Left ventricle myocardium superior (tissue), 1 donor: ENCODE results near the gene SUMO4. TPM values are rescaled to one million over a fixed set of nuclear protein-coding genes. Genes with fewer than 3 reads are reported as not detected.

Source experiments
- ATAC-seq: fragments of 200-7000 bp; cut with Tn5 transposase; one replicate; pipeline ENCODE4 v1.9.1; 2020; ENCODE audit warnings: mild to moderate bottlenecking, moderate library complexity
- DNase-seq: peaks from one replicate; pipeline ENCODE4 v3.0.0-alpha.2; 2020
- intact Hi-C: fragments of 100-400 bp; cut with micrococcal nuclease; formaldehyde crosslinking; loops from one replicate; pipeline ENCODE4 v1.11.0; 2022
- long read RNA-seq: library from polyadenylated mRNA; unstranded; transcript quantifications from one replicate; pipeline ENCODE4 v2.0.0, GENCODE V29; 2021
- total RNA-seq: library from RNA; stranded (reverse); fragmentation: NEBNext Ultra II Directional; extraction: Animal tissue kit (Norgen Biotek cat#: 25700); gene quantifications from one replicate; pipeline ENCODE4 v1.2.1, GENCODE V29; 2021
- donor health status: DM: no; HTN: yes; CAD: no; lungs with severe emphysema.

The SUMO4 gene
- 0.32 TPM for total RNA-seq
- long read RNA-seq, result 0 reads

GRCh38 chr6:149400050-149400449 lies at the start of gene SUMO4:
Gene SUMO4 (plus strand): TSS chr6:149400262. CDS start chr6:149400392, 130 bp downstream.
- DNase-seq (no peak), ATAC-seq (no peak)
- intact Hi-C loops, result no loop called here

- ATAC-seq (no peak), DNase-seq (no peak)
- intact Hi-C loops, result no loop called here
Observed at GRCh38 chr6:149354009-149354408, 46.1 kb upstream of the SUMO4 start.

GRCh38 chr6:149356081-149356750 lies 43.8 kb upstream of the SUMO4 start:
- no peak for ATAC-seq
- intact Hi-C loops, result no loop called here
- DNase-seq, result no peak

- intact Hi-C loops, result no loop called here
- no peak for ATAC-seq
- no peak for DNase-seq
Observed at GRCh38 chr6:149357726-149358538, 42.1 kb upstream of the SUMO4 start.

GRCh38 chr6:149359440-149359839 lies 40.6 kb upstream of the SUMO4 start:
- DNase-seq, result no peak
- intact Hi-C loops, result no loop called here
- no peak for ATAC-seq

GRCh38 chr6:149360536-149360935 lies 39.5 kb upstream of the SUMO4 start:
- intact Hi-C loops, result no loop called here
- ATAC-seq (no peak), DNase-seq (no peak)

GRCh38 chr6:149362289-149362688 lies 37.8 kb upstream of the SUMO4 start:
- ATAC-seq (no peak), DNase-seq (no peak)
- intact Hi-C loops, result no loop called here

- no peak for DNase-seq
- no peak for ATAC-seq
- intact Hi-C loops, result no loop called here
Observed at GRCh38 chr6:149363154-149363553, 36.9 kb upstream of the SUMO4 start.

GRCh38 chr6:149364557-149364956 lies 35.5 kb upstream of the SUMO4 start:
- DNase-seq, result no peak
- intact Hi-C loops, result no loop called here
- peak; percentile 21 for ATAC-seq

GRCh38 chr6:149365197-149365596 lies 34.9 kb upstream of the SUMO4 start:
- ATAC-seq, result no peak
- DNase-seq, result no peak
- intact Hi-C loops, result no loop called here

- intact Hi-C loops, result no loop called here
- DNase-seq (no peak), ATAC-seq (no peak)
Observed at GRCh38 chr6:149366267-149366921, 33.7 kb upstream of the SUMO4 start.

- ATAC-seq, result no peak
- DNase-seq, result no peak
- intact Hi-C loops, result no loop called here
Observed at GRCh38 chr6:149368065-149368464, 32.0 kb upstream of the SUMO4 start.

GRCh38 chr6:149371154-149371553 lies 28.9 kb upstream of the SUMO4 start:
- intact Hi-C loops, result no loop called here
- ATAC-seq, result peak; percentile 43
- DNase-seq, result no peak

GRCh38 chr6:149372062-149372461 lies 28.0 kb upstream of the SUMO4 start:
- ATAC-seq (no peak), DNase-seq (no peak)
- intact Hi-C loops, result no loop called here

GRCh38 chr6:149373511-149373910 lies 26.6 kb upstream of the SUMO4 start:
- DNase-seq (no peak), ATAC-seq (no peak)
- intact Hi-C loops, result no loop called here

- intact Hi-C loops, result no loop called here
- no peak for ATAC-seq
- DNase-seq, result no peak
Observed at GRCh38 chr6:149379977-149380376, 20.1 kb upstream of the SUMO4 start.

- ATAC-seq, result no peak
- intact Hi-C loops, result no loop called here
- no peak for DNase-seq
Observed at GRCh38 chr6:149380523-149380922, 19.5 kb upstream of the SUMO4 start.

GRCh38 chr6:149383371-149383770 lies 16.7 kb upstream of the SUMO4 start:
- no peak for DNase-seq
- intact Hi-C loops, result no loop called here
- no peak for ATAC-seq

GRCh38 chr6:149384464-149384863 lies 15.6 kb upstream of the SUMO4 start:
- ATAC-seq (no peak), DNase-seq (no peak)
- intact Hi-C loops, result no loop called here

- no peak for ATAC-seq
- DNase-seq, result no peak
- intact Hi-C loops, result no loop called here
Observed at GRCh38 chr6:149385998-149386646, 13.9 kb upstream of the SUMO4 start.
